Upper lobe of left lung (tissue), 4 donors: Measurements from ENCODE around the gene RYR3.

Source experiments
- CTCF ChIP-seq, 6 experiments: fragments of 450-650 bp in 4 of 6; fragments of 200-600 bp in 2 of 6; sonication (generic) in 2 of 6; IDR thresholded peaks; one replicate each; pipeline ENCODE4 v1.5.1; 2016 to 2019; ENCODE audit warnings: antibody characterized with exemption in 6 of 6
- EP300 ChIP-seq, 4 donors: sonication (generic); formaldehyde crosslinking; IDR thresholded peaks; one replicate each; pipeline ENCODE4 v1.5.1; 2017; ENCODE audit warnings: antibody characterized with exemption in 4 of 4, control low read depth in 2 of 4
- POLR2A ChIP-seq, 4 donors: fragments of 450-650 bp; IDR thresholded peaks; one replicate each; pipeline ENCODE4 v1.5.1; 2016 to 2017; ENCODE audit warnings: antibody characterized with exemption in 4 of 4, mild to moderate bottlenecking in 2 of 4
- POLR2AphosphoS5 ChIP-seq, 2 donors: sonication (generic); formaldehyde crosslinking; IDR thresholded peaks; one replicate each; pipeline ENCODE4 v1.5.1; 2017; ENCODE audit warnings: antibody characterized with exemption in 2 of 2

GRCh38 chr15:33888176-33888575 lies 577.4 kb downstream of the RYR3 start:
- TF ChIP-seq POLR2A (IDR thresholded peaks at IDR 0.05): no peak
- TF ChIP-seq CTCF (IDR thresholded peaks at IDR 0.05): no peak
- no peak for TF ChIP-seq POLR2AphosphoS5 (IDR thresholded peaks at IDR 0.05)
- TF ChIP-seq EP300 (IDR thresholded peaks at IDR 0.05): no peak
